Loucy (cell line): ENCODE results near the gene SEMA5A.

Source experiments
- H2AFZ ChIP-seq: fragments of 200-600 bp; sonication (generic); 2 replicates; pipeline ENCODE4 v1.6.0; 2016; ENCODE audit warnings: antibody characterized with exemption, mild to moderate bottlenecking, low read length, moderate library complexity
- H3F3A ChIP-seq: fragments of 200-600 bp; 2 replicates; pipeline ENCODE4 v1.6.0; 2016; ENCODE audit warnings: antibody characterized with exemption, low read depth, mild to moderate bottlenecking
- H3K27me3 ChIP-seq: fragments of 200-600 bp; sonication (generic); 2 replicates; pipeline ENCODE4 v1.6.1; 2014; ENCODE audit warnings: low read length, mild to moderate bottlenecking; ENCODE audit not compliant: insufficient read depth, poor library complexity, severe bottlenecking
- H3K36me3 ChIP-seq: fragments of 200-600 bp; sonication (generic); 2 replicates; pipeline ENCODE4 v1.6.1; 2016; ENCODE audit warnings: low read length; ENCODE audit not compliant: insufficient read depth
- H3K4me1 ChIP-seq: fragments of 200-600 bp; sonication (generic); 2 replicates; pipeline ENCODE4 v1.5.1; 2014; ENCODE audit warnings: low read length, mild to moderate bottlenecking; ENCODE audit not compliant: insufficient read depth, poor library complexity, severe bottlenecking
- H3K4me2 ChIP-seq: fragments of 200-600 bp; sonication (generic); 2 replicates; pipeline ENCODE4 v1.6.0; 2014; ENCODE audit warnings: antibody characterized with exemption, low read length, low read depth, mild to moderate bottlenecking; ENCODE audit not compliant: poor library complexity, severe bottlenecking
- H3K4me3 ChIP-seq: fragments of 200-600 bp; sonication (generic); 2 replicates; pipeline ENCODE4 v1.5.1; 2014; ENCODE audit warnings: low read length, mild to moderate bottlenecking, mixed read lengths; ENCODE audit not compliant: poor library complexity, severe bottlenecking
- H3K79me2 ChIP-seq: fragments of 200-600 bp; sonication (generic); 2 replicates; pipeline ENCODE4 v1.6.1; 2014; ENCODE audit warnings: low read length; ENCODE audit not compliant: insufficient read depth
- H3K9ac ChIP-seq: fragments of 200-600 bp; sonication (generic); 2 replicates; pipeline ENCODE4 v1.6.0; 2014; ENCODE audit warnings: mild to moderate bottlenecking, low read depth, low read length, moderate library complexity; ENCODE audit not compliant: poor library complexity, severe bottlenecking
- H3K9me2 ChIP-seq: fragments of 200-600 bp; sonication (generic); replicated peaks from 2 replicates; pipeline ENCODE4 v1.6.1; 2016; ENCODE audit warnings: low read depth, low read length, mixed read lengths
- H3K9me3 ChIP-seq: fragments of 200-600 bp; sonication (generic); 2 replicates; pipeline ENCODE4 v1.6.1; 2014; ENCODE audit warnings: mild to moderate bottlenecking, antibody characterized with exemption, low read length, low read depth; ENCODE audit not compliant: insufficient read depth
- H4K20me1 ChIP-seq: fragments of 200-600 bp; sonication (generic); 2 replicates; pipeline ENCODE4 v1.6.0; 2014; ENCODE audit warnings: antibody characterized with exemption, low read length, mild to moderate bottlenecking; ENCODE audit not compliant: insufficient read depth, poor library complexity, severe bottlenecking
- EZH2phosphoT487 ChIP-seq: fragments of 200-600 bp; IDR thresholded peaks from 2 replicates; pipeline ENCODE4 v1.6.1; 2018; ENCODE audit warnings: antibody characterized with exemption, mild to moderate bottlenecking, moderate library complexity, borderline replicate concordance
- TF ChIP-seq, protein P1 (sequence below): fragments of 200-600 bp; sonication (generic); conservative IDR thresholded peaks from 2 replicates; pipeline ENCODE4 v1.5.1; 2014; ENCODE audit warnings: mild to moderate bottlenecking, antibody characterized with exemption, low read length

SEMA5A gene

DNA sequence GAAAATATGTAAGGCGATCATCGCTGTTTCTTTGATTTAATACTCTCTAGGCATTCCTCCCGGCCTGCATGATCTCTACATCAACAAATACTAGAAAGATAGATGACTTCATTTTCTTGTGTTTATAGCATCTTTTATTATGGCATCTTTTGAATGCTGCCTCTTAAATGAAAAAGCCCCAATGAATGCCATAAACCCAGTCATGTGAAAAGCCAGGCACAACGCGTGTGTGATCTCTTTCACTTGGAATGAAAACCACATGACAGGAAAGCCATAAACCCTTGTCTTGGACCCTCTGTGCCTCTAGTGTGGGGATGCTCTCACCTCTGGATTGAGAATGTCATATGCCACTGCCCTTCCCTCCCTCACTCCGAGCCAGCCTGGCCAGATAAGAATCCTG lies 476.2 kb downstream of the SEMA5A start:
- H3F3A ChIP-seq = no peaks in the 10 kb centered on the region
- H3K36me3 ChIP-seq = no peaks in the 10 kb centered on the region
- H3K79me2 ChIP-seq = no peaks in the 10 kb centered on the region
- no peak overlapping the region for H2AFZ ChIP-seq
- TF ChIP-seq EZH2phosphoT487 = no peak
- TF ChIP-seq, protein P1, sequence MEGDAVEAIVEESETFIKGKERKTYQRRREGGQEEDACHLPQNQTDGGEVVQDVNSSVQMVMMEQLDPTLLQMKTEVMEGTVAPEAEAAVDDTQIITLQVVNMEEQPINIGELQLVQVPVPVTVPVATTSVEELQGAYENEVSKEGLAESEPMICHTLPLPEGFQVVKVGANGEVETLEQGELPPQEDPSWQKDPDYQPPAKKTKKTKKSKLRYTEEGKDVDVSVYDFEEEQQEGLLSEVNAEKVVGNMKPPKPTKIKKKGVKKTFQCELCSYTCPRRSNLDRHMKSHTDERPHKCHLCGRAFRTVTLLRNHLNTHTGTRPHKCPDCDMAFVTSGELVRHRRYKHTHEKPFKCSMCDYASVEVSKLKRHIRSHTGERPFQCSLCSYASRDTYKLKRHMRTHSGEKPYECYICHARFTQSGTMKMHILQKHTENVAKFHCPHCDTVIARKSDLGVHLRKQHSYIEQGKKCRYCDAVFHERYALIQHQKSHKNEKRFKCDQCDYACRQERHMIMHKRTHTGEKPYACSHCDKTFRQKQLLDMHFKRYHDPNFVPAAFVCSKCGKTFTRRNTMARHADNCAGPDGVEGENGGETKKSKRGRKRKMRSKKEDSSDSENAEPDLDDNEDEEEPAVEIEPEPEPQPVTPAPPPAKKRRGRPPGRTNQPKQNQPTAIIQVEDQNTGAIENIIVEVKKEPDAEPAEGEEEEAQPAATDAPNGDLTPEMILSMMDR = no peak
- no peaks in the 10 kb centered on the region for H3K4me1 ChIP-seq
- H3K27me3 ChIP-seq = no peaks in the 10 kb centered on the region
- H3K4me2 ChIP-seq = no peak overlapping the region
- no peak overlapping the region for H3K9ac ChIP-seq
- H3K9me2 ChIP-seq = no peaks in the 10 kb centered on the region
- H3K4me3 ChIP-seq = no peak overlapping the region
- no peaks in the 10 kb centered on the region for H4K20me1 ChIP-seq
- no peaks in the 10 kb centered on the region for H3K9me3 ChIP-seq

DNA sequence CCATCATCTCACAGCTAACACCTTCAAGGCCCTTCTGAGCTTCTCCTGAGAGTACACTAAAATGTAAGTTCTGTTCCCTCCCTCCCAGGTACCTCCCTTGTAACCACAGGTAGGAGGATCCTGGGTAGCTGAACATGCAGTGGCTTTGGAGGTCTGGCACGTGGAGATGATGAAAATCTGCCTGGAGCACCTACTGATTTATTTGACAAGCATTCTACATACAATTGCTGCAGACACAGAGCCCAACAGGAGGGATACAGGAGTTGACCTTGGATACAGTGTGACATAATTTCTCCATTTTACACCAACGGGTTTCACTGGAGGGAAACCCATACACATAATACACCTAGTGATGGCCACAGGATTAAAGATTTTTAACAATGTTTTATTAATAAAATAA lies 478.7 kb downstream of the SEMA5A start:
- no peak overlapping the region for H2AFZ ChIP-seq
- no peaks in the 10 kb centered on the region for H3K36me3 ChIP-seq
- H3K9me3 ChIP-seq = no peaks in the 10 kb centered on the region
- no peaks in the 10 kb centered on the region for H3K27me3 ChIP-seq
- TF ChIP-seq EZH2phosphoT487 = no peak
- TF ChIP-seq, protein P1 = no peak
- H3F3A ChIP-seq = no peaks in the 10 kb centered on the region
- H3K79me2 ChIP-seq = no peaks in the 10 kb centered on the region
- H4K20me1 ChIP-seq = no peaks in the 10 kb centered on the region
- H3K9ac ChIP-seq = no peak overlapping the region
- H3K4me1 ChIP-seq = no peaks in the 10 kb centered on the region
- H3K9me2 ChIP-seq = no peaks in the 10 kb centered on the region
- H3K4me3 ChIP-seq = no peak overlapping the region
- no peak overlapping the region for H3K4me2 ChIP-seq

DNA sequence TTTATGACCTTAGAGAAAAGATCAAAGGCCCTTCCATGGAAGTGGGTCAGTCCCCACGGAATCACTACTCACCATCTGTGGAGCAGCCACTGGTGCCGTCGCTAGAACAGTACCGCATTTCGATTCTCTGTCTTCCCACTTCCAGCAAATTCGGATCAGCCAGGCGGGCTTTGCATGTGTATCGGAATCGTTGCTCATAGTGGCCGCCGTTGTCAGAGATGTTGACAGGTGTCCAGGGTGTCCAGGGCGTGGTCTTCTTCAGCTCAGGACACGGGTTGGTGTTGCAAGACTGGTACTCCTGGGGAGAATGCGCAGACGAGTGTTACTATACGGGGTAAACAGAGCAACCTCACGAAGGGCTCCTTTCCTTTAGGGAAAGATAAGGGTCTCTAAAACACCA lies 479.5 kb downstream of the SEMA5A start:
- Histone ChIP-seq H4K20me1 (no peaks in the 10 kb centered on the region), H3K9ac (no peak overlapping the region), H3K9me2 (no peaks in the 10 kb centered on the region), H3K36me3 (no peaks in the 10 kb centered on the region), H3K27me3 (no peaks in the 10 kb centered on the region), H3K79me2 (no peaks in the 10 kb centered on the region), H2AFZ (no peak overlapping the region), H3K4me1 (no peaks in the 10 kb centered on the region), H3F3A (no peaks in the 10 kb centered on the region), H3K9me3 (no peaks in the 10 kb centered on the region), H3K4me3 (no peak overlapping the region), H3K4me2 (no peak overlapping the region)
- TF ChIP-seq EZH2phosphoT487 = no peak
- TF ChIP-seq, protein P1 = no peak
